Muscle layer of duodenum (tissue), 2 donors: ENCODE measurements around the gene HIC1.

Source experiments
- H3K27ac ChIP-seq: one replicate; pipeline ENCODE4 v1.7.0; 2013; ENCODE audit warnings: mild to moderate bottlenecking, low read length
- H3K27me3 ChIP-seq: one replicate; pipeline ENCODE4 v1.7.0; 2013; ENCODE audit warnings: low read depth, mild to moderate bottlenecking, control low read depth, low read length
- H3K36me3 ChIP-seq, 2 donors: one replicate each; pipeline ENCODE4 v1.7.0; 2013; ENCODE audit warnings: low read length in 2 of 2, control low read depth in 1 of 2, mild to moderate bottlenecking in 1 of 2; ENCODE audit not compliant: insufficient read depth in 2 of 2, control insufficient read depth in 1 of 2
- H3K4me1 ChIP-seq, 2 donors: one replicate each; pipeline ENCODE4 v1.7.0; 2013; ENCODE audit warnings: low read length in 2 of 2, mild to moderate bottlenecking in 2 of 2, control low read depth in 1 of 2, moderate library complexity in 1 of 2; ENCODE audit not compliant: insufficient read depth in 2 of 2, control insufficient read depth in 1 of 2
- H3K4me3 ChIP-seq, 2 donors: one replicate each; pipeline ENCODE4 v1.7.0; 2013; ENCODE audit warnings: low read length in 2 of 2, low read depth in 1 of 2, mild to moderate bottlenecking in 1 of 2
- H3K9me3 ChIP-seq, 2 donors: one replicate each; pipeline ENCODE4 v1.7.0; 2013; ENCODE audit warnings: low read length in 2 of 2, control low read depth in 1 of 2, mild to moderate bottlenecking in 1 of 2; ENCODE audit not compliant: control insufficient read depth in 1 of 2
- donor health status: healthy.

The HIC1 gene

GRCh38 chr17:2087597-2088211, 32.8 kb downstream of the HIC1 start:
- H3K9me3 ChIP-seq = no peaks in the 10 kb centered on the region
- H3K4me1 ChIP-seq = peaks cover 54 to 77% of the 10 kb centered on the region in 2 donors
- H3K4me3 ChIP-seq = no peak overlapping the region
- peak overlapping the region; percentile 89 for H3K27ac ChIP-seq
- H3K36me3 ChIP-seq = no peaks in the 10 kb centered on the region
- H3K27me3 ChIP-seq = no peaks in the 10 kb centered on the region

GRCh38 chr17:2089021-2089422, 34.1 kb downstream of the HIC1 start:
- Histone ChIP-seq H3K27ac (peak overlapping the region; percentile 89), H3K36me3 (no peaks in the 10 kb centered on the region), H3K4me3 (peak overlapping the region; percentile 31 to 54), H3K27me3 (no peaks in the 10 kb centered on the region), H3K4me1 (peaks cover 43 to 69% of the 10 kb centered on the region in 2 donors), H3K9me3 (no peaks in the 10 kb centered on the region)

- Histone ChIP-seq H3K27ac (peak overlapping the region; percentile 89), H3K4me3 (peak overlapping the region; percentile 14 to 54), H3K9me3 (no peaks in the 10 kb centered on the region), H3K27me3 (no peaks in the 10 kb centered on the region), H3K36me3 (no peaks in the 10 kb centered on the region), H3K4me1 (peaks cover 33 to 58% of the 10 kb centered on the region in 2 donors)
Observed at GRCh38 chr17:2090210-2090641, 35.3 kb downstream of the HIC1 start.

GRCh38 chr17:2090804-2091534, 36.1 kb downstream of the HIC1 start:
- no peaks in the 10 kb centered on the region for H3K36me3 ChIP-seq
- H3K27ac ChIP-seq = peak overlapping the region; percentile 89
- H3K4me1 ChIP-seq = peaks cover 29 to 54% of the 10 kb centered on the region in 2 donors
- H3K4me3 ChIP-seq = peak overlapping the region in 1 of 2 donors; percentile 14
- no peaks in the 10 kb centered on the region for H3K27me3 ChIP-seq
- H3K9me3 ChIP-seq = no peaks in the 10 kb centered on the region

- H3K4me1 ChIP-seq = peaks cover 20 to 41% of the 10 kb centered on the region in 2 donors
- no peaks in the 10 kb centered on the region for H3K9me3 ChIP-seq
- H3K27me3 ChIP-seq = no peaks in the 10 kb centered on the region
- H3K27ac ChIP-seq = no peak overlapping the region
- H3K4me3 ChIP-seq = no peak overlapping the region
- no peaks in the 10 kb centered on the region for H3K36me3 ChIP-seq
Observed at GRCh38 chr17:2092253-2092652, 37.4 kb downstream of the HIC1 start.

- no peaks in the 10 kb centered on the region for H3K9me3 ChIP-seq
- no peak overlapping the region for H3K27ac ChIP-seq
- H3K4me3 ChIP-seq = no peak overlapping the region
- H3K36me3 ChIP-seq = no peaks in the 10 kb centered on the region
- no peaks in the 10 kb centered on the region for H3K27me3 ChIP-seq
- H3K4me1 ChIP-seq = peaks cover 15 to 30% of the 10 kb centered on the region in 2 donors
Observed at GRCh38 chr17:2093349-2093748, 38.4 kb downstream of the HIC1 start.

GRCh38 chr17:2094891-2095535, 40.1 kb downstream of the HIC1 start:
- no peaks in the 10 kb centered on the region for H3K36me3 ChIP-seq
- H3K4me3 ChIP-seq = no peak overlapping the region
- H3K4me1 ChIP-seq = peaks cover 8 to 19% of the 10 kb centered on the region in 2 donors
- H3K27me3 ChIP-seq = no peaks in the 10 kb centered on the region
- no peak overlapping the region for H3K27ac ChIP-seq
- H3K9me3 ChIP-seq = no peaks in the 10 kb centered on the region

- H3K4me3 ChIP-seq = no peak overlapping the region
- H3K9me3 ChIP-seq = no peaks in the 10 kb centered on the region
- H3K27ac ChIP-seq = no peak overlapping the region
- no peaks in the 10 kb centered on the region for H3K27me3 ChIP-seq
- peaks cover 8 to 14% of the 10 kb centered on the region in 2 donors for H3K4me1 ChIP-seq
- no peaks in the 10 kb centered on the region for H3K36me3 ChIP-seq
Observed at GRCh38 chr17:2095536-2095910, 40.6 kb downstream of the HIC1 start.

- no peak overlapping the region for H3K27ac ChIP-seq
- H3K4me1 ChIP-seq = no peaks in the 10 kb centered on the region
- H3K36me3 ChIP-seq = no peaks in the 10 kb centered on the region
- H3K9me3 ChIP-seq = no peaks in the 10 kb centered on the region
- no peak overlapping the region for H3K4me3 ChIP-seq
- no peaks in the 10 kb centered on the region for H3K27me3 ChIP-seq
Observed at GRCh38 chr17:2101448-2102257, 46.8 kb downstream of the HIC1 start.

GRCh38 chr17:2102931-2103809, 48.3 kb downstream of the HIC1 start:
- Histone ChIP-seq H3K27me3 (no peaks in the 10 kb centered on the region), H3K36me3 (no peaks in the 10 kb centered on the region), H3K9me3 (no peaks in the 10 kb centered on the region), H3K4me1 (peaks cover 0 to 3% of the 10 kb centered on the region in 2 donors), H3K27ac (no peak overlapping the region), H3K4me3 (no peak overlapping the region)
